ENCODE data around the gene LCP1.

DNA sequence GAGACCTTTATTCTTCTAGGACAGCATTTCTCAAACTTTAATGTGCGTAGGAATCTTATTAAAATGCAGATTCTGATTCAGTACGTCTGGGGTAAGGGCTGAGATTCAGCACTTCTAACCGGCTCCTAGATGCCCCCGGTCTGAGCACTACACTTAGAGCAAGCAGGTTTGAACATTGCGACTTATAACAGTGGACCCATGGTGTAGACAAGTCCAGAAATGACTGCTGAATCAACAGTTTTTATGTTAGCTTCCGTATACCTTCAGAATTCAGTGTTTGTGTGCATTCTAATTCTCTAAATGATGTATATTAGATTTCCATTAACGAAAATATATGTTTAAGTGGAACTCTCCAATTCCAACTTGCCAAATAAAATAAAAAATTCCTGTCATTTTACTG lies 59.7 kb downstream of the LCP1 start:
- TF ChIP-seq, protein P1, sequence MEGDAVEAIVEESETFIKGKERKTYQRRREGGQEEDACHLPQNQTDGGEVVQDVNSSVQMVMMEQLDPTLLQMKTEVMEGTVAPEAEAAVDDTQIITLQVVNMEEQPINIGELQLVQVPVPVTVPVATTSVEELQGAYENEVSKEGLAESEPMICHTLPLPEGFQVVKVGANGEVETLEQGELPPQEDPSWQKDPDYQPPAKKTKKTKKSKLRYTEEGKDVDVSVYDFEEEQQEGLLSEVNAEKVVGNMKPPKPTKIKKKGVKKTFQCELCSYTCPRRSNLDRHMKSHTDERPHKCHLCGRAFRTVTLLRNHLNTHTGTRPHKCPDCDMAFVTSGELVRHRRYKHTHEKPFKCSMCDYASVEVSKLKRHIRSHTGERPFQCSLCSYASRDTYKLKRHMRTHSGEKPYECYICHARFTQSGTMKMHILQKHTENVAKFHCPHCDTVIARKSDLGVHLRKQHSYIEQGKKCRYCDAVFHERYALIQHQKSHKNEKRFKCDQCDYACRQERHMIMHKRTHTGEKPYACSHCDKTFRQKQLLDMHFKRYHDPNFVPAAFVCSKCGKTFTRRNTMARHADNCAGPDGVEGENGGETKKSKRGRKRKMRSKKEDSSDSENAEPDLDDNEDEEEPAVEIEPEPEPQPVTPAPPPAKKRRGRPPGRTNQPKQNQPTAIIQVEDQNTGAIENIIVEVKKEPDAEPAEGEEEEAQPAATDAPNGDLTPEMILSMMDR (IDR thresholded peaks at IDR 0.05) = no peak
- no peak for TF ChIP-seq TCF7L2 (IDR thresholded peaks at IDR 0.05; ENCODE audit: low read depth, low read length)

Data from Panc1 (cell line).